Nephron progenitor cell (in vitro differentiated cells): ENCODE data around the gene SECTM1.

Experiments used
- DNase-seq: peaks from one replicate; pipeline ENCODE4 v3.0.0; 2021
- H3K27ac Mint-ChIP-seq: 2 replicates; pipeline ENCODE4 v1.8.0; 2021; ENCODE audit warnings: mild to moderate bottlenecking, moderate library complexity, mixed read lengths
- H3K27me3 Mint-ChIP-seq: 2 replicates; pipeline ENCODE4 v1.8.0; 2021; ENCODE audit warnings: mild to moderate bottlenecking, low read depth, mixed read lengths; ENCODE audit not compliant: poor library complexity
- H3K36me3 Mint-ChIP-seq: 2 replicates; pipeline ENCODE4 v1.8.0; 2021; ENCODE audit warnings: low read depth, mixed read lengths
- H3K4me1 Mint-ChIP-seq: 2 replicates; pipeline ENCODE4 v1.8.0; 2021; ENCODE audit warnings: mixed read lengths
- H3K4me3 Mint-ChIP-seq: 2 replicates; pipeline ENCODE4 v1.8.0; 2021; ENCODE audit warnings: mild to moderate bottlenecking, moderate library complexity, mixed read lengths
- H3K9me3 Mint-ChIP-seq: 2 replicates; pipeline ENCODE4 v1.8.0; 2021; ENCODE audit warnings: mild to moderate bottlenecking, moderate library complexity, mixed read lengths
- CTCF ChIP-seq: fragments of 200-600 bp; sonication (generic); IDR thresholded peaks from 2 replicates; pipeline ENCODE4 v1.5.0; 2021; ENCODE audit warnings: antibody characterized with exemption

The SECTM1 gene

GRCh38 chr17:82303944-82304808 is 29.4 kb downstream of the SECTM1 start:
- Mint-ChIP-seq H3K4me3 (no peak overlapping the region), H3K9me3 (no peaks in the 10 kb centered on the region), H3K27me3 (peaks cover 6% of the 10 kb centered on the region), H3K4me1 (peaks cover 70% of the 10 kb centered on the region), H3K27ac (no peak overlapping the region), H3K36me3 (no peaks in the 10 kb centered on the region)
- no peak for TF ChIP-seq CTCF
- DNase-seq: no peak

GRCh38 chr17:82302991-82303943 is 30.3 kb downstream of the SECTM1 start:
- no peaks in the 10 kb centered on the region for H3K36me3 Mint-ChIP-seq
- no peak overlapping the region for H3K27ac Mint-ChIP-seq
- H3K4me3 Mint-ChIP-seq: no peak overlapping the region
- H3K27me3 Mint-ChIP-seq: no peaks in the 10 kb centered on the region
- H3K4me1 Mint-ChIP-seq: peaks cover 69% of the 10 kb centered on the region
- no peak for TF ChIP-seq CTCF
- H3K9me3 Mint-ChIP-seq: no peaks in the 10 kb centered on the region
- DNase-seq: no peak

- Mint-ChIP-seq H3K27me3 (peaks cover 3% of the 10 kb centered on the region), H3K9me3 (no peaks in the 10 kb centered on the region), H3K4me3 (no peak overlapping the region), H3K36me3 (no peaks in the 10 kb centered on the region), H3K4me1 (peaks cover 64% of the 10 kb centered on the region), H3K27ac (no peak overlapping the region)
- DNase-seq: no peak
- TF ChIP-seq CTCF: no peak
These were observed 31.0 kb downstream of the SECTM1 start for GRCh38 chr17:82302568-82302963.

- H3K4me3 Mint-ChIP-seq: no peak overlapping the region
- no peak overlapping the region for H3K27ac Mint-ChIP-seq
These were observed 31.5 kb downstream of the SECTM1 start for GRCh38 chr17:82301916-82302567.

More at GRCh38 chr17:82301916-82302567, 31.5 kb downstream of the SECTM1 start:
- no peaks in the 10 kb centered on the region for H3K36me3 Mint-ChIP-seq
- TF ChIP-seq CTCF: no peak
- no peak for DNase-seq
- H3K9me3 Mint-ChIP-seq: no peaks in the 10 kb centered on the region
- H3K4me1 Mint-ChIP-seq: peaks cover 70% of the 10 kb centered on the region
- H3K27me3 Mint-ChIP-seq: peaks cover 8% of the 10 kb centered on the region
